ENCODE measurements around the gene UNC119. TPM values are rescaled to one million over a fixed set of nuclear protein-coding genes. Genes with fewer than 3 reads are reported as not detected.

Gene UNC119
- polyA plus RNA-seq, 3 donors, result 77.5 to 189 (median 80.2) TPM

DNA sequence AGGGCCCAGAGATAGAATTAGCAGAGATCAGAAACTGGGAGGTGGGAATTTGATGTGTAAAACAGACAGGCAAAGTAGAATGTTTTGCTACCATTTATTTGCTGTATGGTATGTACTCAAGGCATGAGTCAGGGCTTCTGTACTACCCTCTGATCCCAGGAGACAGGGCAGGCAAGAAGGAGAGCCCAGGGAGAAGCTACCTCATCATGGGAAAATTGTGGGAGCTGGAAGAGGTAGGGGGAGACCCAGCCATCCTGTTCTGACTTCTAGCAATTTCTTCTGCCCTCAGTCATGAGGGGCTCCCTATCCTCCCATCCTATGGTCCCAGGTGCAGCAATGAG lies 20.6 kb upstream of the UNC119 start:
- peak overlapping the region in 1 of 7 donors; percentile 14 for H3K27ac Mint-ChIP-seq
- Histone ChIP-seq H3K4me2 (replicated peaks; ENCODE audit: extremely low read depth, low read length, poor library complexity, severe bottlenecking) (no peak overlapping the region), H3K4me1 (ENCODE audit: control insufficient read depth in 1 of 2, insufficient read depth in 2 of 2, low read length in 2 of 2) (peaks cover 25 to 41% of the 10 kb centered on the region in 2 donors)

GRCh38 chr17:28572259-28573039 lies 20.0 kb upstream of the UNC119 start:
- H3K36me3 ChIP-seq (replicated peaks in 1 of 2; ENCODE audit: control insufficient read depth in 1 of 2, insufficient read depth in 2 of 2, low read length in 2 of 2), result no peaks in the 10 kb centered on the region
- peaks cover 31% of the 10 kb centered on the region for H3K79me2 ChIP-seq (ENCODE audit: insufficient read depth, low read length)
- H3K4me1 ChIP-seq (ENCODE audit: control insufficient read depth in 1 of 2, insufficient read depth in 2 of 2, low read length in 2 of 2), result peaks cover 30 to 47% of the 10 kb centered on the region in 2 donors
- peaks cover 8% of the 10 kb centered on the region for H4K20me1 ChIP-seq (ENCODE audit: insufficient read depth, low read length)
- intact Hi-C loops (cut with micrococcal nuclease), result loop anchor here in 1 of 2 donors (10.0 kb wide), 1 partner anchor 238 kb away; the partner anchor contains the start of genes IFT20 and TNFAIP1
- H3K27me3 Mint-ChIP-seq (ENCODE audit: low read depth in 3 of 3), result peaks cover 2 to 4% (median 3%) of the 10 kb centered on the region in 3 donors
- peak overlapping the region in 1 of 3 experiments; percentile 92 for H3K4me3 ChIP-seq (replicated peaks in 1 of 3; ENCODE audit: low read depth in 2 of 3, low read length in 3 of 3)
- H3K9me3 ChIP-seq (replicated peaks in 1 of 2; ENCODE audit: control insufficient read depth in 1 of 2, insufficient read depth in 1 of 2, low read length in 2 of 2), result no peaks in the 10 kb centered on the region
- peak overlapping the region; percentile 93 to 96 for H3K4me3 Mint-ChIP-seq
- peak overlapping the region; percentile 95 for H2AFZ ChIP-seq (ENCODE audit: insufficient read depth, low read depth, low read length, poor library complexity, severe bottlenecking)
- no peaks in the 10 kb centered on the region for H3K27me3 ChIP-seq (ENCODE audit: control insufficient read depth in 2 of 2, insufficient read depth in 2 of 2, low read length in 2 of 2)
- no peaks in the 10 kb centered on the region for H3K9me3 Mint-ChIP-seq
- H3K4me1 Mint-ChIP-seq, result peaks cover 48% of the 10 kb centered on the region
- H3K27ac ChIP-seq (ENCODE audit: low read depth in 1 of 2, low read length in 2 of 2), result no peak overlapping the region
- WGBS (ENCODE audit: insufficient coverage), result 79% methylated on average over 2 of the region's 5 CpGs
- TF ChIP-seq, protein P1, sequence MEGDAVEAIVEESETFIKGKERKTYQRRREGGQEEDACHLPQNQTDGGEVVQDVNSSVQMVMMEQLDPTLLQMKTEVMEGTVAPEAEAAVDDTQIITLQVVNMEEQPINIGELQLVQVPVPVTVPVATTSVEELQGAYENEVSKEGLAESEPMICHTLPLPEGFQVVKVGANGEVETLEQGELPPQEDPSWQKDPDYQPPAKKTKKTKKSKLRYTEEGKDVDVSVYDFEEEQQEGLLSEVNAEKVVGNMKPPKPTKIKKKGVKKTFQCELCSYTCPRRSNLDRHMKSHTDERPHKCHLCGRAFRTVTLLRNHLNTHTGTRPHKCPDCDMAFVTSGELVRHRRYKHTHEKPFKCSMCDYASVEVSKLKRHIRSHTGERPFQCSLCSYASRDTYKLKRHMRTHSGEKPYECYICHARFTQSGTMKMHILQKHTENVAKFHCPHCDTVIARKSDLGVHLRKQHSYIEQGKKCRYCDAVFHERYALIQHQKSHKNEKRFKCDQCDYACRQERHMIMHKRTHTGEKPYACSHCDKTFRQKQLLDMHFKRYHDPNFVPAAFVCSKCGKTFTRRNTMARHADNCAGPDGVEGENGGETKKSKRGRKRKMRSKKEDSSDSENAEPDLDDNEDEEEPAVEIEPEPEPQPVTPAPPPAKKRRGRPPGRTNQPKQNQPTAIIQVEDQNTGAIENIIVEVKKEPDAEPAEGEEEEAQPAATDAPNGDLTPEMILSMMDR (IDR thresholded peaks at IDR 0.05), result no peak
- H3K9ac ChIP-seq (ENCODE audit: insufficient read depth, low read length, poor library complexity, severe bottlenecking), result peak overlapping the region; percentile 80
- peak overlapping the region; percentile 88 for H3K4me2 ChIP-seq (replicated peaks; ENCODE audit: extremely low read depth, low read length, poor library complexity, severe bottlenecking)
- no peak for DNase-seq
- H3K27ac Mint-ChIP-seq, result peak overlapping the region in 3 of 7 donors; percentile 5 to 90 (median 14)
- peaks cover 2 to 11% of the 10 kb centered on the region in 2 donors for H3K36me3 Mint-ChIP-seq

More for the DNA sequence above, 20.6 kb upstream of the UNC119 start:
- no peak overlapping the region for H2AFZ ChIP-seq (ENCODE audit: insufficient read depth, low read depth, low read length, poor library complexity, severe bottlenecking)
- Mint-ChIP-seq H3K27me3 (ENCODE audit: low read depth in 3 of 3) (peaks cover 2 to 4% (median 3%) of the 10 kb centered on the region in 3 donors), H3K4me3 (no peak overlapping the region), H3K9me3 (no peaks in the 10 kb centered on the region), H3K4me1 (peaks cover 42% of the 10 kb centered on the region), H3K36me3 (peaks cover 2 to 16% of the 10 kb centered on the region in 2 donors)
- peaks cover 4% of the 10 kb centered on the region for H4K20me1 ChIP-seq (ENCODE audit: insufficient read depth, low read length)
- peaks cover 31% of the 10 kb centered on the region for H3K79me2 ChIP-seq (ENCODE audit: insufficient read depth, low read length)
- no peak overlapping the region for H3K4me3 ChIP-seq (replicated peaks in 1 of 3; ENCODE audit: low read depth in 2 of 3, low read length in 3 of 3)
- no peaks in the 10 kb centered on the region for H3K27me3 ChIP-seq (ENCODE audit: control insufficient read depth in 2 of 2, insufficient read depth in 2 of 2, low read length in 2 of 2)
- H3K27ac ChIP-seq (ENCODE audit: low read depth in 1 of 2, low read length in 2 of 2), result no peak overlapping the region
- H3K9me3 ChIP-seq (replicated peaks in 1 of 2; ENCODE audit: control insufficient read depth in 1 of 2, insufficient read depth in 1 of 2, low read length in 2 of 2), result no peaks in the 10 kb centered on the region
- intact Hi-C loops (cut with micrococcal nuclease), result loop anchor here in 1 of 2 donors (10.0 kb wide), 1 partner anchor 238 kb away; the partner anchor contains the start of genes IFT20 and TNFAIP1
- TF ChIP-seq, protein P1 (IDR thresholded peaks at IDR 0.05), result no peak
- no peak for DNase-seq
- peaks cover 0 to 4% of the 10 kb centered on the region in 2 donors for H3K36me3 ChIP-seq (replicated peaks in 1 of 2; ENCODE audit: control insufficient read depth in 1 of 2, insufficient read depth in 2 of 2, low read length in 2 of 2)
- no peak overlapping the region for H3K9ac ChIP-seq (ENCODE audit: insufficient read depth, low read length, poor library complexity, severe bottlenecking)

Data from CD14-positive monocyte (primary cell).